Motor neuron (in vitro differentiated cells): Measurements from ENCODE around the gene GMPPA. TPM values are rescaled to one million over a fixed set of nuclear protein-coding genes. Genes with fewer than 3 reads are reported as not detected.

Experiments used
- ATAC-seq, 8 experiments: fragments of 200-7000 bp; cut with Tn5 transposase; replicated peaks in 6 of 8; 2 replicates each; pipeline ENCODE4 v1.8.0; 2021; ENCODE audit warnings: mild to moderate bottlenecking in 8 of 8, moderate library complexity in 8 of 8
- H3K27ac ChIP-seq, 2 donors: fragments of 250-450 bp; sonication (Bioruptor Pico); 2 replicates each; pipeline ENCODE4 v1.9.0; 2021; ENCODE audit warnings: antibody characterized with exemption in 2 of 2, mild to moderate bottlenecking in 2 of 2, moderate library complexity in 1 of 2
- H3K4me1 ChIP-seq, 2 donors: fragments of 250-450 bp; sonication (Bioruptor Pico); replicated peaks in 1 of 2; 2 replicates each; pipeline ENCODE4 v1.6.1; 2021; ENCODE audit warnings: antibody characterized with exemption in 2 of 2, mild to moderate bottlenecking in 2 of 2, moderate library complexity in 1 of 2
- H3K4me3 ChIP-seq, 5 donors: fragments of 250-450 bp; sonication (Bioruptor Pico); 2 replicates each; pipeline ENCODE4 v1.9.0; 2021; ENCODE audit warnings: antibody characterized with exemption in 5 of 5, mild to moderate bottlenecking in 5 of 5, moderate library complexity in 4 of 5
- WGBS, 10 experiments: fragments of 450-650 bp; shearing (Covaris generic); methylation state at CpG; one replicate each; pipeline ENCODE4 v1.0.0; 2022; 5-methylcytosine and 5-hydroxymethylcytosine counted together
- in situ Hi-C, 9 experiments: fragments of 400-800 bp; cut with MboI; loops; one replicate each; pipeline ENCODE4 v1.15.0; 2021; ENCODE audit warnings: low sequenced_read_pairs in 9 of 9, low pct_unique_long_range_greater_than_20kb in 2 of 9; ENCODE audit not compliant: unreplicated experiment in 9 of 9
- total RNA-seq, 8 experiments: library from RNA; unstranded; fragments of 300-600 nt; gene quantifications; 2 replicates each; pipeline versions ENCODE4 v1.2.3 to v1.2.4, GENCODE V29; 2022

GMPPA gene
- total RNA-seq, 8 experiments from 2014 or later, result 11.9 to 59.7 (median 27.0) TPM

DNA sequence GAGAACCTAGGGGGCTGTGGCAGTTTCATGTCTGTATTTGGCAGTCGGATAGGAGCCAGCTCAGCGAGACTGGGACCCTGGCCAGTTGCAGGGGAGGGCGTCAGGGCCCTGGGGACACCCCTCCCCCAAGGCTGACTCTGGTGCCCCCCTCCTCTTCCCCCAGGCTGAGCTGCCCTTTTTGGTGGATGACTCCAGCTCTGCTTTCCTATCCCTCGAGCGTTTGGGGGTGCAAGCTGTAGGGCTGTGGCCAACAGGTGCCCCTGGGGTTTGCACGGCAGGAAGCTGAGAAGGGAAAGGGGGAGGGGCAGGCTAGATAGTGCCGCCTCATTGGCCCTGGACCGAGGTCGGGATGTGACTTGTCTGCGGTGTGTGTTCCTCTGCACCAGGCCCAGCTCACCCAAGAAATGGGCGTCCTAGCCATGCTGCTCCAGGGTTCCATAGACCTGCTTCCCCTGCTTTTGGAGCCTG lies 37.6 kb upstream of the GMPPA start:
- ATAC-seq, result peak in 1 of 8 experiments; percentile 33
- in situ Hi-C loops, result no loop called here
- 40 to 100% methylated on average over 1 to 3 of the region's 11 CpGs; no CpG with 5 or more reads in 8 of the 10 experiments for WGBS, 10 experiments
- peaks cover 27 to 33% of the 10 kb centered on the region in 2 donors for H3K4me1 ChIP-seq
- no peak overlapping the region for H3K4me3 ChIP-seq
- H3K27ac ChIP-seq, result peak overlapping the region in 1 of 2 donors; percentile 7

DNA sequence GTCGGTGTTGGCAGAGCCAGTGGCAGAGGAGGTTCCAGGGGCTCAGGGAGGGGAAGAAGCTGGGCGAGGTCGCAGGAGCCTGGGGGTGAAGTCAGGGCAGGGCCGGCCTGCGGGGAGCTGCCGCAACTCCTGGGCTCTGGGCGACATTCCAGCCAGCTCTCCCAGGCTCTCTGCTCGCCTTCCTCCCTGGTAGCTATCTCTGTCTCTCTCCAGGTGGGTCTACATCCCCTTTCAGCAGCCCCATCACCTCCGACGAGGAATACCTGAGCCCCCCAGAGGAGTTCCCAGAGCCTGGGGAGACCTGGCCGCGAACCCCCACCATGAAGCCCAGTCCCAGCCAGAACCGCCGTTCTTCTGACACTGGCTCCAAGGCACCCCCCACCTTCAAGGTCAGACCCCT lies 37.0 kb upstream of the GMPPA start:
- H3K4me1 ChIP-seq, result peaks cover 27 to 33% of the 10 kb centered on the region in 2 donors
- in situ Hi-C loops, result no loop called here
- WGBS, 10 experiments, result 100% methylated on average over 2 of the region's 14 CpGs; no CpG with 5 or more reads in 8 of the 10 experiments
- no peak overlapping the region for H3K27ac ChIP-seq
- H3K4me3 ChIP-seq, result no peak overlapping the region
- no peak for ATAC-seq

DNA sequence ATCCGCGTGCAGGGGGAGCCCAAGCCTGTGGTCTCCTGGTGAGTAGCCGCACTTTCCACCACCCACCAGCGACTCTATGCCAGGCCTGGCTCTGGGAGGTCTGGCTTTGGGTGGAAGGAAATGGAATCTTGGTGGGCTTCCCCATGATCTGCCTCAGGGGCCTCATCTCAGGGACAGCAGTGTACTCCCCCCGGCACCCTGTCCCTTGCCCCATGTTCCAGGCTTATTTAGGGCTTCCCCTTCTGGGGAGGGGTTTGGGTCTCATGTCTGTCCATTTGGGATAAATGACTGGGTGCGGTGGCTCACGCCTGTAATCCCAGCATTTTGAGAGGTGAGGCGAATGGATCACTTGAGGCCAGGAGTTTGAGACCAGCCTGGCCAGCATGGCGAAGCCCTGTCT lies 36.3 kb upstream of the GMPPA start:
- WGBS, 10 experiments, result 86 to 100% (median 97%) methylated on average over 1 to 5 of the region's 9 CpGs; no CpG with 5 or more reads in 4 of the 10 experiments
- ATAC-seq, result no peak
- Histone ChIP-seq H3K27ac (no peak overlapping the region), H3K4me1 (peaks cover 29 to 33% of the 10 kb centered on the region in 2 donors), H3K4me3 (no peak overlapping the region)
- in situ Hi-C loops, result no loop called here

DNA sequence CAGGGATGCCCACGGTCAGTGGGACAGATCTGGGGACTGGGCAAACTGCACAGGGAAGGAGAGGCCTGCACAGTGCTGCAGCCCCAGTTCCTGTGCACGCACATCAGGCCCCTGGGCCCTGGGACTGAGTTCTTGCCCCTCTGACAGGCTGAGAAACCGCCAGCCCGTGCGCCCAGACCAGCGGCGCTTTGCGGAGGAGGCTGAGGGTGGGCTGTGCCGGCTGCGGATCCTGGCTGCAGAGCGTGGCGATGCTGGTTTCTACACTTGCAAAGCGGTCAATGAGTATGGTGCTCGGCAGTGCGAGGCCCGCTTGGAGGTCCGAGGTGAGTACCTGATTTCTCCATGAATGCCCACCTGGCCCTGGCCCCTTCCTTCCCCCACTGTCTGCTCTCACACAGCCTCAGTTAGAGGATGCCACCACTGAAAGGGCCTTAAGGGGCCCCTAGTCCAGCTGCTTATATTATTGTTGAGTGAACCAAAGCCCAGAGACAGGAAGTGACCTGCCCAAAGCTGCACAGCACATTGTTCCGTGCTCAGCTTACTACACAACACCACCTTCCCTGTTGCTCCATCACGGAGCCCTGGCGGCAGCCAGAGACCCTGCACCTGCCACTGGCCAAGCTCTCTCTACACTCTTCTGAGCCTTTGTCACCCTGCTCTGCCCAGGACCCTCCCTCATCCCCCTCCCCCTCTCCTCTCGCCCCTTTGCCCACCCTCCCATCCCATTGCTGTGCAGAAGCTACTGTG lies 34.2 kb upstream of the GMPPA start:
- in situ Hi-C loops, result no loop called here
- ATAC-seq, result no peak
- peaks cover 21 to 25% of the 10 kb centered on the region in 2 donors for H3K4me1 ChIP-seq
- 77 to 100% (median 90%) methylated on average over 2 to 7 of the region's 21 CpGs; no CpG with 5 or more reads in 3 of the 10 experiments for WGBS, 10 experiments
- no peak overlapping the region for H3K27ac ChIP-seq
- no peak overlapping the region for H3K4me3 ChIP-seq

DNA sequence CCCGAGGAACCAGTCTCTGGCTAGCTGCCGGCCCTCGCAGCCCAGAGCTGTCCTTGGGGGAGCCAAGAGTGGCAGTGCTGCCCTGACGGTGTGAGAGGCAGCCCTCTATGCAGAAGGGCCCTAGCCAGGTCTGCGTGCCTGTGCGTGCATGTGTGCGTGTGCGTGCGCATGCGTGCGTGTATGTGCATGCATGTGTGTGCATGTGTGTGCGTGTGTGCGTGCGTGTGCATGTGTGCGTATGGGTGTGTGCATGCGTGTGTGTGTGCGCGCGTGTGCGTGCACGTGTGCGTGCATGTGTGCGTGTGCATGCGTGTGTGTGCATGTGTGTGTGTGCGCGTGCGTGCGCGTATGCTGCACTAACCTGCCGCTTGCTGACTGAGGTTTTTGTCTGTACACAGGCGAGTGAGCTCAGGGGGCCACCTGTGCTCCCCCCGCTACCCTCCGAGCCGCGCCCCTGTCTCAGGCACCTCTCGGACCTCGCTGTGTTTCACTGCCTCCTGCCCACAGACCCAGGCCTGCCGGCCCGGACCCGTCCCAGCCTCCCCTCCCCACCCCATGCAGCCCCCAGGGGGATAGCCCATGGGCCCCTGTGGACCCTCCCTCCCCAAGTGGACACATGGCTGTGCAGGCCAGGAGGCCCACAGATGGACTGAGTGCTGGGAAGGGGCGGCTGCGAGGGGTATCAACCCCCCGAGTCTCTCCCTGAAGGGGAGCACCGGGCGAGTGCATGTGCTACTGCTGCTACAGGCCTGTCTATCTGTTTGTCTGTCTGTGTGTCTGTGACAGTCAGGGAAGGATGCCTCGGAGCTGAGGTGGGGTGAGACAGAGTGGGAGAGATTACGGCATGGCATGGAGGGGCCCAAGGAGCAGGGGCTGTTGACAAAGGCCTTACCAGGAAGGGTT lies 32.8 kb upstream of the GMPPA start:
- WGBS, 10 experiments, result 55 to 100% (median 87%) methylated on average over 1 to 13 of the region's 47 CpGs; no CpG with 5 or more reads in 3 of the 10 experiments
- no peak for ATAC-seq
- Histone ChIP-seq H3K4me3 (no peak overlapping the region), H3K27ac (no peak overlapping the region), H3K4me1 (peaks cover 13 to 14% of the 10 kb centered on the region in 2 donors)
- in situ Hi-C loops, result no loop called here

DNA sequence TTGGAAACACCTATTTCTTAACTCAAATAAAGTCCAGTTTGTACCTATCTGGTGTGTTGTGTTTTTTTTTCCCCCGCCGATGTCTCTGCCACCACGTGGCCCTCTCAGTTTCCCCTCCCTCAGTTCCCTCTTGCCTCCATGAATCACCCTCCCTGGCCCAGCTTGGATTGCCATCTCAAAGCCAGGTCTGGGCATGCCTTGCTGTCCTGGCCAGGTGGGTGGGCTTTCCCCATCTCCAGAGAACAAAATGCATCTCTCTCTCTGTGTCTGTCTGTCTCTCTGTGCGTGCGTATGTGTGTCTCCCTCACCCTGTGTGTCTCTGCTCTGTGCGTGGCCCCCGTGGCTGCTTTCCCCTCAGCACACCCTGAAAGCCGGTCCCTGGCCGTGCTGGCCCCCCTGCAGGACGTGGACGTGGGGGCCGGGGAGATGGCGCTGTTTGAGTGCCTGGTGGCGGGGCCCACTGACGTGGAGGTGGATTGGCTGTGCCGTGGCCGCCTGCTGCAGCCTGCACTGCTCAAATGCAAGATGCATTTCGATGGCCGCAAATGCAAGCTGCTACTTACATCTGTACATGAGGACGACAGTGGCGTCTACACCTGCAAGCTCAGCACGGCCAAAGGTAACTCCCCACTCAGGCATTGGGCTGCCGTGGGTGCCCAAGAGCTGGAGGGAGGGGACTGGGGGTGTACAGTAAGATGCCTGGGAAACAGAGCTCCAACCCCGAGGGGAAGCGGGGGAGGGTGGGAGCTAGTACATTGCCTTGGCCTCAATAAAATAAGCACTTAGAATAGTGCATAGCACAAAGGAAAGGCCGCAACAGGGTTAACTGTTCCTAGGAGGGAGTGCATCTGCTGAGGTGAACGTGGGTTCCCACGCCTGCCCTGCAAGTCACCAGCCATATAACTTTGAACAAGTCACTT lies 31.6 kb upstream of the GMPPA start:
- in situ Hi-C loops, result no loop called here

DNA sequence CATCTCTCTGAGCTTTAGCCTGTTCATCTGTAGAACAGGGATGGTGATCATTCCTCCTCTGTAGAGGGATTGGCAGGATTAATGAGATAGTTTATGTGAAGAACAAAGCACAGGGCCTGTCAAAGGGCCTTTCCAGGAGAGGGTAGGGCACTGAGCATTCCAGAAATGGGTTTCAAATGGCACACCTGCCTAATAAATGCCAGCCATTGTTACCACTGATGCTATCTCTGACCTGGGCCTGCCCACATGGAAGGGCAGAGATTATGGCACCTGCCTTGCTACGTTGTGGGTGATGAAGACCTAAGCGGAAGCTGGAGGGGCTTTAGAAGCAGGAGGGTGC lies 31.0 kb upstream of the GMPPA start:
- 79 to 100% (median 83%) methylated on average over 1 to 2 of the region's 2 CpGs; no CpG with 5 or more reads in 4 of the 10 experiments for WGBS, 10 experiments
- in situ Hi-C loops, result no loop called here
- H3K27ac ChIP-seq, result no peak overlapping the region
- no peak for ATAC-seq
- peaks cover 10 to 11% of the 10 kb centered on the region in 2 donors for H3K4me1 ChIP-seq
- H3K4me3 ChIP-seq, result no peak overlapping the region

More for the DNA sequence above, 31.6 kb upstream of the GMPPA start:
- 68 to 100% (median 83%) methylated on average over 1 to 8 of the region's 28 CpGs; no CpG with 5 or more reads in 6 of the 10 experiments for WGBS, 10 experiments
- no peak overlapping the region for H3K27ac ChIP-seq
- no peak overlapping the region for H3K4me3 ChIP-seq
- no peak for ATAC-seq
- H3K4me1 ChIP-seq, result peaks cover 10 to 11% of the 10 kb centered on the region in 2 donors

DNA sequence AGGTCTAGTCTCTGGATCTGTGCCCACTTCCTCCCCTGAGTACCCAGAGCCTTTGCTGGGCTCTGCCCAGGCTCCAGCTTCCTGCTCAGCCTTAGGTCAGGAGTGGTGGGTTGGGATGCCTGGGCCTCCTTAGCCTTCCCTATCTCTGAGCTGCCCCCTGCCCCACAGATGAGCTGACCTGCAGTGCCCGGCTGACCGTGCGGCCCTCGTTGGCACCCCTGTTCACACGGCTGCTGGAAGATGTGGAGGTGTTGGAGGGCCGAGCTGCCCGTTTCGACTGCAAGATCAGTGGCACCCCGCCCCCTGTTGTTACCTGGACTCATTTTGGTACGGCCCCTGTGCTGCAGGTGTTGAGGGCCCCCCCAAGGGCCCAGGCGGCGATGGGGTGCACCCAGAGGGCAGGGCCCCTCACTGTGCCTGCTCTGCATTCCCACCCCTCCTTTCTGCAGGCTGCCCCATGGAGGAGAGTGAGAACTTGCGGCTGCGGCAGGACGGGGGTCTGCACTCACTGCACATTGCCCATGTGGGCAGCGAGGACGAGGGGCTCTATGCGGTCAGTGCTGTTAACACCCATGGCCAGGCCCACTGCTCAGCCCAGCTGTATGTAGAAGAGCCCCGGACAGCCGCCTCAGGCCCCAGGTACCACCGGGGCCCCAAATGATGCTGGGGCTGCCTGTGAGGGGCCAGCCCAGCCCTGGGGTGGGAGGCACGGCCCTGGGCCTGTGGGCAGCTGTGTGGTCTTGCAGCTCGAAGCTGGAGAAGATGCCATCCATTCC lies 30.1 kb upstream of the GMPPA start:
- no peak overlapping the region for H3K27ac ChIP-seq
- no peak overlapping the region for H3K4me3 ChIP-seq
- ATAC-seq, result no peak
- in situ Hi-C loops, result no loop called here
- 80 to 100% methylated on average over 1 to 3 of the region's 23 CpGs; no CpG with 5 or more reads in 8 of the 10 experiments for WGBS, 10 experiments
- peaks cover 10 to 11% of the 10 kb centered on the region in 2 donors for H3K4me1 ChIP-seq

DNA sequence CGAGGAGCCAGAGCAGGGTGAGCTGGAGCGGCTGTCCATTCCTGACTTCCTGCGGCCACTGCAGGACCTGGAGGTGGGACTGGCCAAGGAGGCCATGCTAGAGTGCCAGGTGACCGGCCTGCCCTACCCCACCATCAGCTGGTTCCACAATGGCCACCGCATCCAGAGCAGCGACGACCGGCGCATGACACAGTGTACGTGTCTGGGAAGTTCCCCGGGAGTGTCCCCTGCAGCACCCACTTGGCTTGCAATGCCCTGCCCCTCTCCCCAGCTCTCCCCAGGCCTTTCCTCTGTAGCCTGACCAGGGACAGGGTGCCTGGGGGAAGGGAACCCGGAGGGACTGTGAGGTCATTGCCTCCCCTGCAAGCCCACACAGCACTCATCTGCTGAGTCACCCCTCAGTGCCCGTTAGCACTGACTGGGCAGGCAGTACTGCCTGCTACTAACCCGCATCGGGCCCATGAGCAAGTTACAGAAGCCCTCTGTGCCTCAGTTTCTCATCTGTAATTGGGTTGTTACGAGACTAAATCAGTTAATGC lies 29.4 kb upstream of the GMPPA start:
- Histone ChIP-seq H3K4me1 (peaks cover 10 to 11% of the 10 kb centered on the region in 2 donors), H3K27ac (no peak overlapping the region), H3K4me3 (no peak overlapping the region)
- in situ Hi-C loops, result no loop called here
- 20 to 100% (median 80%) methylated on average over 1 to 2 of the region's 16 CpGs; no CpG with 5 or more reads in 3 of the 10 experiments for WGBS, 10 experiments
- ATAC-seq, result peak in 6 of 8 experiments; percentile 21 to 98 (median 90)

DNA sequence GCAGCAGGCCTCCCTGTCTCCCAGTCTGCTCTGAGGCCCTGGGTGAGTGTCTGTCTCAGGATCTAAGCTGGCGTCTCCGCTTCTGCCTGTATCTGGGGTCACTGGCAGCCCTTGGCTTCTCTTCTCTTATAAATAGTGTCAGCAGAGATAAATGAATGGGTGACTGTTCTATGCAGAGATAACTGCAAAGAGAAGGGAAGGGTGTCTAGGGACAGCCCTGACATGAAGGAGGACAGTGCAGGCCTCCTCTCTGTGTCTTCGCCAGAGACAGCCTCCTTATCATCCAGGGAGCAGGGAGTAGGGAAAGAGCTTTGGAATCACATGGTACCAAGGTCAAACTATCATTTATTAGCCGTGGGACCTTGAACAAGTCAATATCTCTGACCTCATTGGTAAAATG lies 28.3 kb upstream of the GMPPA start:
- Histone ChIP-seq H3K4me1 (peaks cover 10 to 14% of the 10 kb centered on the region in 2 donors), H3K27ac (no peak overlapping the region), H3K4me3 (no peak overlapping the region)
- in situ Hi-C loops, result loop anchor here in 1 of 9 experiments (10.0 kb wide), 1 partner anchor 64 kb away; no protein-coding TSS in a partner anchor
- WGBS, 10 experiments, result 67 to 77% (median 75%) methylated on average over 1 to 4 of the region's 4 CpGs; no CpG with 5 or more reads in 7 of the 10 experiments
- no peak for ATAC-seq

DNA sequence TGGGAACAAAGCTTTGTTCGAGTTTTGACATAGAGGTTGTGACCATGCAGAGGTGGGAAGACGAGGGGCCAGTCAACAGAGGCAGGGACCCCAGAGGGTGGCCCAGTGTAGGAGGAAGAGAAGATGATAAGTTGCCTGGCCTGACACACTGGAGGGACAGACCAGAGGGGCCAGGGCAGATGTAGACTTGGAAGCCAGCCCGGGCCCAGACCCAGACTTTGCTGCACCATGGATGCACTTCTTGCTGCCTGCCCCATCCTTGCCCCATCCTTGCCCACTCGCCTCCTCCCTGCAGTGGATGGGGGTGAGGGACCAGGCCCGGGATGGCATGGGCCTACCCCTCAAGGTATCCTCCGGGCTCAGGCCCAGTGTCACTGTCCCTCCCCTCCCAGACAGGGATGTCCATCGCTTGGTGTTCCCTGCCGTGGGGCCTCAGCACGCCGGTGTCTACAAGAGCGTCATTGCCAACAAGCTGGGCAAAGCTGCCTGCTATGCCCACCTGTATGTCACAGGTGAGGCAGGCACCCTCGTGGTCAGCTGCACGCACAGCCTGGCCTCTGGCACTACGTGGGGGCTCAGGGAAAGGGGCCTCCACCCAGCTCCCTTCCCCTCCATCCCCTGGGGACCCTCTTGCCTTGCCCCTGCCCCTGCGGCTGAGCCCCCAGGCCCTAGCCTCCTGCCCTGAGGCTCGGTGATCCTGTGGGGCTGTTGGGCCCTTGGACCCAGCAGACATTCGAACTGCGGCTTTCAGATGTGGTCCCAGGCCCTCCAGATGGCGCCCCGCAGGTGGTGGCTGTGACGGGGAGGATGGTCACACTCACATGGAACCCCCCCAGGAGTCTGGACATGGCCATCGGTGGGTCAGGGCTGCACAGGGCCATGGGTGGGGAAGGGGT lies 27.0 kb upstream of the GMPPA start:
- no peak overlapping the region for H3K27ac ChIP-seq
- ATAC-seq, result no peak
- in situ Hi-C loops, result loop anchor here in 1 of 9 experiments (10.0 kb wide), 1 partner anchor 63 kb away; no protein-coding TSS in a partner anchor
- H3K4me1 ChIP-seq, result peaks cover 19 to 27% of the 10 kb centered on the region in 2 donors
- H3K4me3 ChIP-seq, result no peak overlapping the region
- 30 to 100% (median 75%) methylated on average over 1 to 2 of the region's 22 CpGs; no CpG with 5 or more reads in 6 of the 10 experiments for WGBS, 10 experiments
